ENCODE results near the gene NFIB. TPM values are rescaled to one million over a fixed set of nuclear protein-coding genes. Genes with fewer than 3 reads are reported as not detected.

The NFIB gene
- polyA plus RNA-seq, 3 donors: 6.1 to 32.3 (median 16.8) TPM

DNA sequence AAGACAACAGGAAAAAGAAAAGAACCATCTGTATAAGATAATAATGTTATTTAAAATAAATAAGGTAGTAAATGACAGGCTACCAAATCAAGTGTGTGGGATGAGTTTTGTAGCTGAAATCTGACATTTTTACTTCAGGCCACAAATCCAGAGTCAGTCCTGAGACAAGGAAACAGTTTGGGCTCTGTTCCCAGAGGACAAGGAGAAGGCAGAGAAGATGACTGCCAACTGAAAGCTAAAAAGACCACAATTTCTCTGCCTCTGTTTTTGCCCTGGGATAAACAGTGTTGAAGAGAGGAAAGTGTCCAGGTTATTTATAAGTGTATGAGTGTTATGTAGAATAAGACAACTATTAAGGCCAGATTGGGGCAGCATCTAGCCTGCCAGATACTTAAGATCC is 180.5 kb downstream of the NFIB start:
- no peak overlapping the region for H3K27ac ChIP-seq (ENCODE audit: low read depth, low read length)

GRCh38 chr9:14132775-14133174 is 181.2 kb downstream of the NFIB start:
- WGBS, 3 donors: 53 to 93% (median 69%) methylated on average over 2 of the region's 2 CpGs

DNA sequence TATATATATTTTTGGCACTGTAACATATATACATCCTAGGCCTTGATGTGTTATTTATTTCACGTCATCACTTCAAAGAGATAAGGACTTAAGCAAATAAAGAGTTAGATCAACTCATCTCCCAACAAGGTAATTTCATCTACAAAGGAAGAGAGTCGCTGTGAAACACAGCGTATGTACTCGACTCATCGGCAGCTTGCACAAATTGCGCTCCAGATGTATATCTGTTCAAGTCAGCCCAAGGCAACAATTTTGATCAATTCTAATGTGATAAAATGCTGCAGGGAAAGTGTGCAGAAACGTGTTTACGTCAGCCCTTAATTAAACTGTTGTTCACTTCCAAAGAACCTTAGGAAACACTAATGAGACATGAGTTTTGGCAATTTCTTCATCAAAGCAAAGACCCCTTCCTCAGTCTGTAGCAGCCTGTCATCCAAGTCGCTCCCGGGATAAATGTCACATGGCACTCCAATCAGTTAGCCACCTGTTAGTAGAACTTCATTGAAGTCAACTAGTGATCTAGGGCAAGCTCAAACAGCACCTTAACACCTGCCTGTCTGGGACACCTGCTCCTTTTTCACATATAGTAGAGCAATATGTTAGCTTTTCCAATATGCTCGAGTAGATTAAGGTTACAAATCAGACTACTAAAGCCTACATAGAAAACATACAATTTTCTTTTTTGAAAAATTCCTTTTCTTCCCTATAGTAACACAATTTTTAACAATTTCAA is 182.4 kb downstream of the NFIB start:
- 42 to 93% (median 89%) methylated on average over 11 of the region's 11 CpGs for WGBS, 3 donors
- H3K27ac ChIP-seq (ENCODE audit: low read depth, low read length): no peak overlapping the region

More at GRCh38 chr9:14132775-14133174, 181.2 kb downstream of the NFIB start:
- H3K27ac ChIP-seq (ENCODE audit: low read depth, low read length): no peak overlapping the region

DNA sequence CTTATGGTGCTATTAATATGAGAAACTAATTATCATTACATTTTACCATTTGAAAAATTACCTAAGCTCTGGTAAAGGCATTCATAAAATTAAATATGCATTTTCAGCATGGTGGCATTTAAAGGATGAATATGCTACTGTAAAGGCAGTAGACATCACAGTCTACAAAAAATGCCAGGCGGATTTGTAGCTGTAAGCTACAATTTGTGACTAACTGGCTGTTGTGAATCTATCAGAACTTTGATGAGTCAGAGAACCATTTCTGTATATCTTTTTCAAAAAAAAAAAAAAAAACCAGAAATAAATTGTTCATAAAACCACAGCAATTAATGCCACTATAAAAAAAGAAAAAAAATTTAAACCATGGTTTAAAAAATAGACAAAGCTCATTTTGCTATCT is 186.3 kb downstream of the NFIB start:
- no peak overlapping the region for H3K27ac ChIP-seq (ENCODE audit: low read depth, low read length)
- WGBS, 3 donors: 90 to 100% (median 97%) methylated on average over 1 of the region's 1 CpG

DNA sequence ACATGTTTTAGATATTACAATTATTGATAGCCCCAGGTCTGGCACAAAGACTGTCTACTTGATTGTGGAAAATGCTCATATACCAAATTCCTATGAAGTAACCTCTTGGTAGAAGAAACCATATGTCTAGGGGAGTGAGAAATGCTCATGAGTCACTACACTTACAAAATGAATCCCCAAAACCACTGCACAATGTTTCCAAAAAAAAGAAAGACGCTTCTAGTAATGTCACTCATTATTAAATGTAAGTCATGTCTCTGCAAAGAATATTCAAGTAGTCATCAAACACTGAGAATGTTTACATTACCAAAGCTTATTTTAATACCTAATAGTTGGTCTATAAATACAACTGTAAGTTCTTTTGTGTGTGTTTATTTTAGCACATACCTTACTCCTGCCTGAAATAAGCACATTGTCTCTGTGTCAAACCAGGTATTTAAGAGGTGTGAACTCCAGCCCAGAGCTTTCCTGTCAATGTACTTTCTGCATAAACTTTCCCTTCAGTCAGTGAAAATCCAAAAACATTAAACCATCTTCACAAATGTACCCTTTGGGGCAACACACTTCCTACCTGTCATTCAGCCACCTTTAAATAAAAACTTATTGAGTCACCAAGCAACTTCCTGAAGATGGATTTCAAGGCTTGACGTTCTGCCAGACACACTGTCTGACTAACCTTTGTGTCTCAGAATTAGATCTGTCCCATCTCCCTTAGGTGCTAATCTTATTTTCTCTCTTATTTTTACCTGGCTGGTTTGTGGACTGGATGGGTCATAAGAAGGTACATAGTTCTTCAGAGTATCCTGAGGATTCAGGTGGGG is 194.0 kb downstream of the NFIB start:
- WGBS, 3 donors: 77 to 88% (median 79%) methylated on average over 2 of the region's 2 CpGs
- no peak overlapping the region for H3K27ac ChIP-seq (ENCODE audit: low read depth, low read length)

- H3K27ac ChIP-seq (ENCODE audit: low read depth, low read length): no peak overlapping the region
- 91 to 96% (median 94%) methylated on average over 6 of the region's 6 CpGs for WGBS, 3 donors
Measured at GRCh38 chr9:14112226-14112625, 201.7 kb downstream of the NFIB start.

- H3K27ac ChIP-seq (ENCODE audit: low read depth, low read length): no peak overlapping the region
- WGBS, 3 donors: 92 to 97% (median 97%) methylated on average over 1 of the region's 1 CpG
Measured at GRCh38 chr9:14111696-14112095, 202.2 kb downstream of the NFIB start.

DNA sequence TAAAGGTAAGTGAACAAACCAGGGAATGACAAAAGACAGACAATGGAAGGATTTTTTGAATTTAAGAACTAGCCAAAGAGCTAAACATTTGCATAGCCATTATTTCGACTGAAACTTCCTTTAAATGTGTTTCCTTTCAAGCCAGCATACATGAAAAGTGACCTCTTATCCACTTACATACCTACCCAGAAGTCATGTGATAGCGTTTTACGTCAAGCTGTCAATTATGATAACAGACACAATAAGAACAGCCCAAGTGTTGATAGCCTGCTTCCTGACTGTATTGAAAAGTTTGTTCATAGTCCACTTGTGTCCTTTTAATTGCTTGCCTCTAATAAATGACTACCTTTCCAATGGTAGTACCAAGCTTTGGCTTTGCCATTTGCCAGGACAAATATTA is 206.0 kb downstream of the NFIB start:
- 32 to 66% (median 62%) methylated on average over 3 of the region's 3 CpGs for WGBS, 3 donors

GRCh38 chr9:14107495-14107894 is 206.4 kb downstream of the NFIB start:
- H3K27ac ChIP-seq (ENCODE audit: low read depth, low read length): no peak overlapping the region

More for the DNA sequence above, 206.0 kb downstream of the NFIB start:
- no peak overlapping the region for H3K27ac ChIP-seq (ENCODE audit: low read depth, low read length)

DNA sequence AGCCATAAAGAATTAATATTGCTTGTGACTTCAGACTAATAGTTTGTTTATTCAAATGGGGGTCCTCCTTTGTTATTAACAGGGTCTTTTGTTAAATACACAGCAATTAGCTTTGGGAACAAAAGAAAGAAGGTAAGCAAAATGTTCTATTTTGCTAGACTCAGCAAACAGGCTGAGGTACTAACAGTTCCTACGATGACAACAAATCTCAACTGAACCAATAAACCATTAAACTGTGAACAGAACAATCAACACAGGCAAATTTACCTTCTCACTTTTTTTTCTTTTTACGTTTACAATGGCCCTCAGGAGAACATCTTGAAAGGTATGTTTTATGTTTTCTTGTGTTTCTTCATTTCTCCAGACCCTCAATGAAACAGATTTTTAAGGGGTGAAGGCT is 207.2 kb downstream of the NFIB start:
- 60 to 86% (median 84%) methylated on average over 2 of the region's 2 CpGs for WGBS, 3 donors
- H3K27ac ChIP-seq (ENCODE audit: low read depth, low read length): no peak overlapping the region

DNA sequence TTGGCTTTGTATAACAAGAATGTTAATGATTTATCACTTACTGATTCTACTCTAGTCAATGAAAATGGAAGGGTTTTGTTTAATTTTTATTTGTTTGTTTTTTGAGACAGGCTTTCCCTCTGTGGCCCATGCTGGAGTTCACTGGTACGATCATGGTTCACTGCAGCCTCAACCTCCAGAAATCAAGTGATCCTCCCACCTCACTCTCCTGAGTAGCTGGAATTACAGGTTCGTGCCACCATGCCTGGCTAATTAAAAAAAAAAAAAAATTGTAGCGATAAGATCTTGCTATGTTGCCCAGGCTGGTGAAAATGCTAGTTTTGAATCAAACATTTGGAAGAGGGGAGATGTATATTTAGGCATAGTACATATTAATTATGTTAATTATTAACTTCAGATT is 209.4 kb downstream of the NFIB start:
- no peak overlapping the region for H3K27ac ChIP-seq (ENCODE audit: low read depth, low read length)
- WGBS, 3 donors: 86 to 94% (median 93%) methylated on average over 3 of the region's 3 CpGs

DNA sequence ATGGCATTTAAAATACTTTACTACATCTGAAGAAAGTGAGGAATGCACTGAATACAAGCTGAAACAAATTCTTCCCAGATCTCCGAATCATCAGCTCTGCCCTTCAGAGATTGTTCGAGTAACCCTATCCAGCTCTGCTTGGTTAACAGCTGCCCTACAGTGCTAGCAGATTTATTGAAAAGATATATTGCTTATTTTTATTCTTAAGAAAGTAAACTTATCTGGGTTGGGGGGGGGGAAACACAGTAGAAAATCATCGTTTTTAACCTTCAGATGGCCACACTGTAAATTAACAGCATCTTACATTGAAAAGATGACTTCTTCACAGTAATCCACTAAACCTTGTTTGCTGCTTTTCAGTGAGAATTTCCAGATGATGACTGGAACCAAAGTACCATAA is 210.8 kb downstream of the NFIB start:
- WGBS, 3 donors: 44 to 53% (median 46%) methylated on average over 3 of the region's 3 CpGs
- H3K27ac ChIP-seq (ENCODE audit: low read depth, low read length): no peak overlapping the region

DNA sequence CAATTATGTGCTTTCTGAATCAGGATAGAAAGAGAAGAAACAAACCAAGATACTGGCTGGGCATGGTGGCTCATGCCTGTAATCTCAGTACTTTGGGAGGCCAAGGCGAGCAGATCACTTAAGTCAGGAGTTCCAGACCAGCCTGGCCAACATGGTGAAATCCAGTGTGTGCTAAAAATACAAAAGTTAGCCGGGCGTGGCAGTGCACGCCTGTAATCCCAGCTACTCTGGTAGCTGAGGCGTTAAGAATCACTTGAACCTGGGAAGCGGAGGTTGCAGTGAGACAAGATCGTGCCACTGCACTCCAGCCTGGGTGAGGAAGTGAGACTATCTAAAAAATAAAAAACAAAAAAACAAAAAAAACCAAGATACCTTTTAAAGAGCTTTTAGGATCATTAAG is 214.2 kb downstream of the NFIB start:
- H3K27ac ChIP-seq (ENCODE audit: low read depth, low read length): no peak overlapping the region
- WGBS, 3 donors: 92 to 96% (median 93%) methylated on average over 7 of the region's 7 CpGs

DNA sequence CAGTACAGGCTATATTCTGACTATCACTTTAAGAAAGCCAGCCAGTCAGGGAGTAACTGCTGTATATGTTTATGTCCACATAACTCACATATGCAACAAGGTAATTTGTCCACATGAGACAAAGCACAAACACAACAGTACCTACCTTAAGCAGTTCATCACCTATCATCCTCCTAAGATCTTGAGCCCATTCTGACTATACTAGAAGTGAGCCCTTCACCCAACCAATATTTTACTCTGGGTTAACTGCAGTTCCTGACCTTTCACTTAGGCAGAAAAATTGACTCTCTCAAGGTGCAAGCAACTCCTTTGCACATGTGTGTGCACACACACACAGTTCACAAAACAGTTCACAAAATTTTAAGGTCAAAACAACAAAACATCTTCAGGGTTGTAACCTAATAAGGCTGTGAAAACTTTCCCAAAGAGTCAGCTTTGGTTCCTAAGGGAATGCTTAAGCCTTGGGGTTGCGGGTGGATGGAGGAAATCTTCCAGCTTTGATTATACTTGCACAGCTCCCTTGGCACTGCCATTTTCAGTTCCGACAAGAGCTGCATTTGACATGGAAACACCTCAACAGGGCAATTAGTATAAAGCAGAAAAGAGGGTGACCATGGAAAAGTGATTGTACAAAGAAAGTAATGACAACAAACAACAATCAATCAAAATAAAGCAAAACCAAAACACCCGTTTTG is 215.3 kb downstream of the NFIB start:
- 46 to 60% (median 56%) methylated on average over 3 of the region's 3 CpGs for WGBS, 3 donors

GRCh38 chr9:14097666-14098415 is 216.1 kb downstream of the NFIB start:
- WGBS, 3 donors: 37 to 61% (median 58%) methylated on average over 6 of the region's 6 CpGs
- H3K27ac ChIP-seq (ENCODE audit: low read depth, low read length): no peak overlapping the region

More for the DNA sequence above, 215.3 kb downstream of the NFIB start:
- H3K27ac ChIP-seq (ENCODE audit: low read depth, low read length): no peak overlapping the region

DNA sequence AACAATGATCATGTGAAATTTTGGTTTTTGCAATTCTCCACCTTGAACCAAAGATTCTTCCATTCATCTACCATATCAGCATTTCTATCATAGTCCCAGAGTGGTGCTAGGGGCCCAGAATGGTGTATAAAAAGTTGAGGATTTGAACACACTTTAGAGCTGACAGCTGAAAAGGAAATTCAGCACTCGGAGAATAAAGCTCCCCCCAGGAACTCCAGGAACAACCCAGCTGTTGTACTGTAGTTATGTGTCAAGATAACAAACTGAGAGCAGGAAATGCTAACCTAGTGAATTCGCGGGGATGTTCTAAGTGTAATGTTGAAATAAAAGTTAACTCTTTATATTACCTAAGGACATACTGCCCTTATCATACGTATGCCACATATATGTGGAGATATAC is 216.7 kb downstream of the NFIB start:
- WGBS, 3 donors: 4 to 10% (median 7%) methylated on average over 4 of the region's 4 CpGs
- H3K27ac ChIP-seq (ENCODE audit: low read depth, low read length): peak overlapping the region; percentile 83

DNA sequence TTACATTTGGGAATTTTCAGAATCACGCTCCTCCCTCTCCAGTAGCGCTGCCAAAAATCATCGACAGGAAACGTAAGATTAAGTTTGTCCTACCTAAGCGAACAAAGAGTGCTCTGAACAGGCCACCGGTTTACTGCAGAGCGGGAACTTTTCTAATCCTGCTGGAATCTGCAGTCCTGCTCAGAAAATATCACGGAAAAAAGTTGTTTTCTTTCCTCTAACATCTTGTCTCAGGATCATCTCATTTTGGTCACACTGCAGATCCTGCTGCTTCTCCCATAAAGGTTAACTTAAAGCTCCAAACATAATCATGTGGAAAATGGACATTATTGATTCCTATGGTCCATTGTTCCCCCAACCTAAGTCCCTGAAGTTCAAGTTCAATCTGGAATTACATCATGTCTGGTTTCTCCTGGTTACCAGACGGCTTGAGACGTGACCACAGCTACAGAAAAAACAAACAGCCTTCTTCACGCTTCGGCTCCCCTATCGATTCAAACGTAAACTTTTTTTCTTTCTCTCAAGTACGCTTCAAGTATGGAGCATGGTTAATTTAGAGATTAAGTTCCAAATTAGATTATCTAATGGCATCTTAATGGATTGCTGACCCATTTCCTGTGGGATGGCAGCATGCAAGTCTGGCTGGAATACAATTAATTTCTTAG is 217.6 kb downstream of the NFIB start:
- peak overlapping the region; percentile 72 for H3K27ac ChIP-seq (ENCODE audit: low read depth, low read length)
- WGBS, 3 donors: 10 to 39% (median 33%) methylated on average over 15 of the region's 15 CpGs

DNA sequence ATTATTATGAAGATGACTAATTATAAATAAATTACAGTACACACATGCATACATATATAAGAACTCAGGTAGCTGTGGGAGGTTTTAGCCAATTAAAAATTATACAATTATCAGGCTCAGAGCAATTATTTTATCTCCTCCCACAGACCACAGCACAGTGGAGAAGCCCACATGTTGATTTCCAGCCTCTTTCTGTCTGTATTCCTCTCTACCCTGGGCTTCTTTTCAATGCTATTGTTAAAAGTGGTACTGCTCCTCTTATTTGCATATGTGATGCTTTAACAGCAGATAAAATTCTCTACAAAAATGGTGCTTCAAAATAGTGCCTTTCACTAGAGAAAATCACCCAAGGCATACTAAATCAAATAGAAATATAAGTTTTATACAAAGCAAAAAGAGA is 218.7 kb downstream of the NFIB start:
- no peak overlapping the region for H3K27ac ChIP-seq (ENCODE audit: low read depth, low read length)
